ENCODE data around the gene PRMT1.

- TF ChIP-seq CHD4 (IDR thresholded peaks at IDR 0.05; ENCODE audit: borderline replicate concordance) (no peak), RFX5 (IDR thresholded peaks at IDR 0.05) (no peak), RAD21 (conservative IDR thresholded peaks at IDR 0.05 in 1 of 2, IDR thresholded peaks at IDR 0.05 in 1 of 2) (no peak), NR3C1 (IDR thresholded peaks at IDR 0.05) (no peak), RCOR1 (IDR thresholded peaks at IDR 0.05; ENCODE audit: low read depth, low read length) (no peak), ZSCAN20 (CRISPR knock-in tag; IDR thresholded peaks at IDR 0.05) (no peak), HMGXB4 (CRISPR knock-in tag; IDR thresholded peaks at IDR 0.05; ENCODE audit: borderline replicate concordance) (no peak), POLR2A (IDR thresholded peaks at IDR 0.05; ENCODE audit: low read length) (no peak), JUNB (IDR thresholded peaks at IDR 0.05) (no peak), POLR2AphosphoS2 (conservative IDR thresholded peaks at IDR 0.05; ENCODE audit: low read length) (no peak)
- TF ChIP-seq, protein P1, sequence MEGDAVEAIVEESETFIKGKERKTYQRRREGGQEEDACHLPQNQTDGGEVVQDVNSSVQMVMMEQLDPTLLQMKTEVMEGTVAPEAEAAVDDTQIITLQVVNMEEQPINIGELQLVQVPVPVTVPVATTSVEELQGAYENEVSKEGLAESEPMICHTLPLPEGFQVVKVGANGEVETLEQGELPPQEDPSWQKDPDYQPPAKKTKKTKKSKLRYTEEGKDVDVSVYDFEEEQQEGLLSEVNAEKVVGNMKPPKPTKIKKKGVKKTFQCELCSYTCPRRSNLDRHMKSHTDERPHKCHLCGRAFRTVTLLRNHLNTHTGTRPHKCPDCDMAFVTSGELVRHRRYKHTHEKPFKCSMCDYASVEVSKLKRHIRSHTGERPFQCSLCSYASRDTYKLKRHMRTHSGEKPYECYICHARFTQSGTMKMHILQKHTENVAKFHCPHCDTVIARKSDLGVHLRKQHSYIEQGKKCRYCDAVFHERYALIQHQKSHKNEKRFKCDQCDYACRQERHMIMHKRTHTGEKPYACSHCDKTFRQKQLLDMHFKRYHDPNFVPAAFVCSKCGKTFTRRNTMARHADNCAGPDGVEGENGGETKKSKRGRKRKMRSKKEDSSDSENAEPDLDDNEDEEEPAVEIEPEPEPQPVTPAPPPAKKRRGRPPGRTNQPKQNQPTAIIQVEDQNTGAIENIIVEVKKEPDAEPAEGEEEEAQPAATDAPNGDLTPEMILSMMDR (IDR thresholded peaks at IDR 0.05): no peak
These were observed 13.8 kb upstream of the PRMT1 start for GRCh38 chr19:49663224-49663623.

Data from A549 (cell line).